ENCODE data around the gene SRSF1. TPM values are rescaled to one million over a fixed set of nuclear protein-coding genes. Genes with fewer than 3 reads are reported as not detected.

The SRSF1 gene
- total RNA-seq, 1 donor from 2014 or later = 227 TPM

GRCh38 chr17:57956291-57957119 lies 50.5 kb downstream of the SRSF1 start:
- TF ChIP-seq, protein P1, sequence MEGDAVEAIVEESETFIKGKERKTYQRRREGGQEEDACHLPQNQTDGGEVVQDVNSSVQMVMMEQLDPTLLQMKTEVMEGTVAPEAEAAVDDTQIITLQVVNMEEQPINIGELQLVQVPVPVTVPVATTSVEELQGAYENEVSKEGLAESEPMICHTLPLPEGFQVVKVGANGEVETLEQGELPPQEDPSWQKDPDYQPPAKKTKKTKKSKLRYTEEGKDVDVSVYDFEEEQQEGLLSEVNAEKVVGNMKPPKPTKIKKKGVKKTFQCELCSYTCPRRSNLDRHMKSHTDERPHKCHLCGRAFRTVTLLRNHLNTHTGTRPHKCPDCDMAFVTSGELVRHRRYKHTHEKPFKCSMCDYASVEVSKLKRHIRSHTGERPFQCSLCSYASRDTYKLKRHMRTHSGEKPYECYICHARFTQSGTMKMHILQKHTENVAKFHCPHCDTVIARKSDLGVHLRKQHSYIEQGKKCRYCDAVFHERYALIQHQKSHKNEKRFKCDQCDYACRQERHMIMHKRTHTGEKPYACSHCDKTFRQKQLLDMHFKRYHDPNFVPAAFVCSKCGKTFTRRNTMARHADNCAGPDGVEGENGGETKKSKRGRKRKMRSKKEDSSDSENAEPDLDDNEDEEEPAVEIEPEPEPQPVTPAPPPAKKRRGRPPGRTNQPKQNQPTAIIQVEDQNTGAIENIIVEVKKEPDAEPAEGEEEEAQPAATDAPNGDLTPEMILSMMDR (IDR thresholded peaks at IDR 0.05; ENCODE audit: partially characterized antibody, unreplicated experiment) = no peak
- Mint-ChIP-seq H3K4me1 (ENCODE audit: low read depth, unreplicated experiment) (peaks cover 10% of the 10 kb centered on the region), H3K27ac (ENCODE audit: unreplicated experiment) (no peak overlapping the region), H3K4me3 (ENCODE audit: unreplicated experiment) (peak overlapping the region; percentile 61), H3K36me3 (ENCODE audit: unreplicated experiment) (no peaks in the 10 kb centered on the region), H3K9me3 (ENCODE audit: unreplicated experiment) (peaks cover 6% of the 10 kb centered on the region), H3K27me3 (ENCODE audit: unreplicated experiment) (peaks cover 14% of the 10 kb centered on the region)
- no peak for DNase-seq

DNA sequence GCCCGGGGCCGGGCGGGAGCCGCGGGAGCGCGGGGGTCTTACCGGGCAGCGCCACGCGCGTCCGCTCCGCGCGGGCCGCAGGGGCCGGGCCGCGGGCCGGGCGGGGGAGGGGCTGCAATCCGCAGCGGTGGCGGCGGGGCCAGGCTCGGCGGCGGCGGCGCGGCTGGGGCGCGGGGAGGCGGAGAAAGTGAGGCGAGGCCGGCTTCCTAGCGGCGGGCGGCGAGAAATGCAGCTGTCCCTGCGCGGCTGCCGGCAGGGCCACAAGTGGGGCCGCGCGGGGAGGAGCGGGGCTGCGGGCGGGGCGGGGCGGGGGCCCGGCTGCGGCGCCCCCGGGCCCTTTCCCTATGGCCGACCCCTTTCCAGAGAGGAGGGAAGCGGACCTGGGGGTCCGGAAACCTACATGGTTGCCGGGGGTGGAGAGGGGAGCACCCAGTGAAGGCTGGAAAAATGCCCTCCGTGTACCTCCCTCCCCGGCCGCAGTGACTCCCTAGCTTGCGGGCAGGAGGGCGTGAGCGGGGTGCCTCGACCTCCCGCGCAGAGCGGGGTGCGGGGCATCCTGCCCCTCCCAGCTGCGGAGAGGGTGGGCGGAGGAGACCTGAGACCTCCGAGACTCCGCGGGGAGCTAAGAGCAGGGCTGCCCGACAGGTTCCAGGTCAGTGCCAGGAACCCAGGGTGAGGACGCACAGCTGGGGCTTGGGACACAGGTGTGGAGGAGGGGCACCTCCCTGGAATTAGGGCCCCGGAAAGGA lies 51.7 kb downstream of the SRSF1 start, which contains the start of gene CUEDC1:
CUEDC1 (minus strand) TSS at position 230 of the 749 bp plus-strand sequence. CDS start 69,848 bp downstream, outside the sequence.
- Mint-ChIP-seq H3K4me1 (ENCODE audit: low read depth, unreplicated experiment) (peaks cover 14% of the 10 kb centered on the region), H3K27me3 (ENCODE audit: unreplicated experiment) (peaks cover 14% of the 10 kb centered on the region)
- DNase-seq = peak; percentile 88

GRCh38 chr17:57954397-57955182 lies 52.5 kb downstream of the SRSF1 start:
- Mint-ChIP-seq H3K36me3 (ENCODE audit: unreplicated experiment) (no peaks in the 10 kb centered on the region), H3K9me3 (ENCODE audit: unreplicated experiment) (peaks cover 6% of the 10 kb centered on the region), H3K4me3 (ENCODE audit: unreplicated experiment) (peak overlapping the region; percentile 79), H3K27ac (ENCODE audit: unreplicated experiment) (peak overlapping the region; percentile 44), H3K27me3 (ENCODE audit: unreplicated experiment) (peaks cover 14% of the 10 kb centered on the region), H3K4me1 (ENCODE audit: low read depth, unreplicated experiment) (peaks cover 14% of the 10 kb centered on the region)
- peak; percentile 71 for DNase-seq
- TF ChIP-seq, protein P1 (IDR thresholded peaks at IDR 0.05; ENCODE audit: partially characterized antibody, unreplicated experiment) = no peak

More for the DNA sequence above, 51.7 kb downstream of the SRSF1 start, which contains the start of gene CUEDC1:
- TF ChIP-seq, protein P1 (IDR thresholded peaks at IDR 0.05; ENCODE audit: partially characterized antibody, unreplicated experiment) = peak; percentile 9
- Mint-ChIP-seq H3K9me3 (ENCODE audit: unreplicated experiment) (peaks cover 6% of the 10 kb centered on the region), H3K27ac (ENCODE audit: unreplicated experiment) (peak within 1 kb of the TSS; percentile 44), H3K36me3 (ENCODE audit: unreplicated experiment) (no peaks in the 10 kb centered on the region), H3K4me3 (ENCODE audit: unreplicated experiment) (peak within 1 kb of the TSS; percentile 79)

DNA sequence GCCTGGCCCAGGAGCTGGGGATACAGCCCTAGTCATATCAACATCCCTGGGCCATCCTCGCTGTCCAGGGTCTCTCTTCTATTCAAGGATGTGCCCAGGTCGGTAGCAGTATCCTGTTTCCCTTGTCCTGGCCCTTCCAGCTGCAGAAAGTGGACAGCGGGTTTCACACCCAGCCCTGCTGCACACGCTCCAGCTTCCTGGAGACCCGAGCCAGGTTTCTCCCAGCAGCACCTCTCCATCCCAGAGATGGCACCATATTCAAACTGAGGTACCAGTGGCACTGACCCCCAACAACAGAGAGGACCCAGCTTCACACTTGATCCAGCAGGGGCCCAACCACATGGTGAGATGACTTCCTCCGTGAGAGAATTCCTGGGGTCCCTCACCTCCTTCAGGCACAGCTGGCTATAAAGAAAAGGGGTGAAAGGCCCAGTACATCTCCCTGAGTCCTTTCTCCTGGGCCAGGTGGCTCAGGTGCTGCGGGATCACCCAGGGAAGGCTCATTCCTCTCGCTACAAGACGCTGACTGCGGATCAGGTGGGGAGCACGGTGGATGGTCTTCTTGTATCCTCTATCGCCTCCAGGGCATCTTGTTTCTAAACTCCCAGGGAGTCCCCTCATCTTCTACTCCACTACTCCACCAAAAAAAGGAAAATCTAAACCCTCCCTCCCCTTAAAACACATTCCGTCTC lies 53.2 kb downstream of the SRSF1 start:
- peaks cover 14% of the 10 kb centered on the region for H3K4me1 Mint-ChIP-seq (ENCODE audit: low read depth, unreplicated experiment)
- H3K27ac Mint-ChIP-seq (ENCODE audit: unreplicated experiment) = peak overlapping the region; percentile 44
- peaks cover 6% of the 10 kb centered on the region for H3K9me3 Mint-ChIP-seq (ENCODE audit: unreplicated experiment)
- DNase-seq = no peak
- peak overlapping the region; percentile 79 for H3K4me3 Mint-ChIP-seq (ENCODE audit: unreplicated experiment)
- TF ChIP-seq, protein P1 (IDR thresholded peaks at IDR 0.05; ENCODE audit: partially characterized antibody, unreplicated experiment) = no peak
- peaks cover 14% of the 10 kb centered on the region for H3K27me3 Mint-ChIP-seq (ENCODE audit: unreplicated experiment)
- no peaks in the 10 kb centered on the region for H3K36me3 Mint-ChIP-seq (ENCODE audit: unreplicated experiment)

Other genes with a start within 250 kb of the SRSF1 start
- gene MRPS23, start 157.2 kb downstream of the SRSF1 start, total RNA-seq (ENCODE audit: unreplicated experiment) = 50.0 TPM
- 22.9 TPM for gene CUEDC1, start 51.8 kb downstream of the SRSF1 start, total RNA-seq (ENCODE audit: unreplicated experiment)
- gene VEZF1, start 19.0 kb downstream of the SRSF1 start, total RNA-seq (ENCODE audit: unreplicated experiment) = 88.3 TPM
- 80.4 TPM for gene DYNLL2, start 76.2 kb upstream of the SRSF1 start, total RNA-seq (ENCODE audit: unreplicated experiment)
- not detected for gene OR4D1, start 141.1 kb upstream of the SRSF1 start, total RNA-seq (ENCODE audit: unreplicated experiment)
- not detected for gene OR4D2, start 159.7 kb upstream of the SRSF1 start, total RNA-seq (ENCODE audit: unreplicated experiment)
- gene EPX, start 185.5 kb upstream of the SRSF1 start, total RNA-seq (ENCODE audit: unreplicated experiment) = not detected
- gene MKS1, start 212.0 kb upstream of the SRSF1 start, total RNA-seq (ENCODE audit: unreplicated experiment) = 41.8 TPM
- not detected for gene LPO, start 231.3 kb upstream of the SRSF1 start, total RNA-seq (ENCODE audit: unreplicated experiment)

All from glutamatergic neuron (in vitro differentiated cells).